Calu3 (cell line): ENCODE results near the gene SS18L1. TPM values are rescaled to one million over a fixed set of nuclear protein-coding genes. Genes with fewer than 3 reads are reported as not detected.
"Not testable (repeated sequence)": the region's sequence is repeated elsewhere in the genome, so short reads cannot be mapped to it uniquely, and the experiment has no call there.

ENCODE experiments used
- BruUV-seq: library from RNA; stranded (reverse); fragments of 400-500 nt; replicated peaks from 2 replicates; lab custom pipeline; 2021; lab: Mats Ljungman, UMichigan
- CTCF ChIA-PET: fragments of 300-600 bp; sonication (Branson Sonifier 250); formaldehyde crosslinking; loops from one replicate; lab custom pipeline; 2022; ENCODE audit warnings: antibody characterized with exemption; lab: Charles Lee
- DNase-seq: peaks from one replicate; pipeline ENCODE4 v3.0.0; 2022
- H3K27ac Mint-ChIP-seq: one replicate; pipeline ENCODE4 v1.8.0; 2022; ENCODE audit warnings: mixed read lengths; ENCODE audit not compliant: unreplicated experiment
- H3K27me3 Mint-ChIP-seq: one replicate; pipeline ENCODE4 v1.8.0; 2022; ENCODE audit warnings: mixed read lengths; ENCODE audit not compliant: unreplicated experiment
- H3K36me3 Mint-ChIP-seq: one replicate; pipeline ENCODE4 v1.8.0; 2022; ENCODE audit warnings: mild to moderate bottlenecking, moderate library complexity, mixed read lengths; ENCODE audit not compliant: insufficient read depth, unreplicated experiment
- H3K4me1 Mint-ChIP-seq: one replicate; pipeline ENCODE4 v1.8.0; 2022; ENCODE audit warnings: mild to moderate bottlenecking, low read depth, mixed read lengths; ENCODE audit not compliant: unreplicated experiment
- H3K4me3 Mint-ChIP-seq: one replicate; pipeline ENCODE4 v1.8.0; 2022; ENCODE audit warnings: mild to moderate bottlenecking, low read depth, moderate library complexity, mixed read lengths; ENCODE audit not compliant: unreplicated experiment
- H3K9me3 Mint-ChIP-seq: one replicate; pipeline ENCODE4 v1.8.0; 2022; ENCODE audit warnings: low read depth, mixed read lengths; ENCODE audit not compliant: unreplicated experiment
- CTCF ChIP-seq: fragments of 200-600 bp; IDR thresholded peaks from one replicate; pipeline ENCODE4 v1.8.0; 2022; ENCODE audit warnings: antibody characterized with exemption; ENCODE audit not compliant: unreplicated experiment
- intact Hi-C: fragments of 100-400 bp; cut with micrococcal nuclease; formaldehyde crosslinking; loops from one replicate; pipeline ENCODE4 v1.10.0; 2022; ENCODE audit not compliant: unreplicated experiment
- total RNA-seq: library from RNA; stranded (reverse); gene quantifications from 2 replicates; pipeline ENCODE4 v1.2.3, GENCODE V29; 2022

The SS18L1 gene
- total RNA-seq, 1 experiment from 2014 or later, result 47.4 TPM

- no peak for DNase-seq
- Mint-ChIP-seq H3K9me3 (no peaks in the 10 kb centered on the region), H3K4me1 (peaks cover 39% of the 10 kb centered on the region), H3K27ac (no peak overlapping the region), H3K4me3 (no peak overlapping the region), H3K36me3 (peaks cover 63% of the 10 kb centered on the region), H3K27me3 (no peaks in the 10 kb centered on the region)
- intact Hi-C loops, result no loop called here
- BruUV-seq, result no TSS peak
- no peak for TF ChIP-seq CTCF
- CTCF ChIA-PET, result no interaction called here
Measured at GRCh38 chr20:62145688-62146018, 2.1 kb downstream of the SS18L1 start.

- CTCF ChIA-PET, result no interaction called here
- no peak for DNase-seq
- no peak overlapping the region for H3K27ac Mint-ChIP-seq
- TF ChIP-seq CTCF, result no peak
- intact Hi-C loops, result no loop called here
- H3K4me3 Mint-ChIP-seq, result no peak overlapping the region
- H3K36me3 Mint-ChIP-seq, result peaks cover 57% of the 10 kb centered on the region
- BruUV-seq, result no TSS peak
- peaks cover 34% of the 10 kb centered on the region for H3K4me1 Mint-ChIP-seq
- no peaks in the 10 kb centered on the region for H3K27me3 Mint-ChIP-seq
- H3K9me3 Mint-ChIP-seq, result no peaks in the 10 kb centered on the region
Measured at GRCh38 chr20:62146019-62146755, 2.6 kb downstream of the SS18L1 start.

GRCh38 chr20:62147125-62147524 is 3.6 kb downstream of the SS18L1 start:
- Mint-ChIP-seq H3K27ac (no peak overlapping the region), H3K27me3 (no peaks in the 10 kb centered on the region), H3K9me3 (no peaks in the 10 kb centered on the region), H3K4me1 (peaks cover 24% of the 10 kb centered on the region), H3K4me3 (no peak overlapping the region), H3K36me3 (peaks cover 53% of the 10 kb centered on the region)
- intact Hi-C loops, result no loop called here
- CTCF ChIA-PET, result interaction anchor here (0.7 kb wide), 1 partner anchor 276 kb away, joined by 3 read pairs; no protein-coding TSS in a partner anchor
- no TSS peak for BruUV-seq
- no peak for TF ChIP-seq CTCF
- no peak for DNase-seq

GRCh38 chr20:62147528-62147927 is 4.0 kb downstream of the SS18L1 start:
- H3K36me3 Mint-ChIP-seq, result peaks cover 53% of the 10 kb centered on the region
- no TSS peak for BruUV-seq
- no peak for DNase-seq
- CTCF ChIA-PET, result interaction anchor here (0.7 kb wide), 1 partner anchor 277 kb away, joined by 3 read pairs; no protein-coding TSS in a partner anchor
- H3K27ac Mint-ChIP-seq, result no peak overlapping the region
- no peak overlapping the region for H3K4me3 Mint-ChIP-seq
- H3K27me3 Mint-ChIP-seq, result no peaks in the 10 kb centered on the region
- no peak for TF ChIP-seq CTCF
- no peaks in the 10 kb centered on the region for H3K9me3 Mint-ChIP-seq
- intact Hi-C loops, result no loop called here
- H3K4me1 Mint-ChIP-seq, result peaks cover 24% of the 10 kb centered on the region

- intact Hi-C loops, H3K27ac Mint-ChIP-seq, DNase-seq, BruUV-seq, CTCF ChIA-PET, H3K27me3 Mint-ChIP-seq, H3K4me3 Mint-ChIP-seq, H3K9me3 Mint-ChIP-seq: not testable (repeated sequence)
- Mint-ChIP-seq H3K4me1 (peaks cover 24% of the 10 kb centered on the region), H3K36me3 (peaks cover 51% of the 10 kb centered on the region)
Measured at GRCh38 chr20:62148383-62148782, 4.8 kb downstream of the SS18L1 start.
